ENCODE measurements around the gene GPX4. TPM values are rescaled to one million over a fixed set of nuclear protein-coding genes. Genes with fewer than 3 reads are reported as not detected.

The GPX4 gene
- total and polyA plus RNA-seq, 2 of the 13 experiments (the other 11 are each of a cell fraction or from before 2014, with no cell fraction given): 535 to 613 TPM

- TF ChIP-seq MXI1 (IDR thresholded peaks at IDR 0.05; ENCODE audit: borderline replicate concordance, low read depth, low read length) (peak; percentile 91; the same call in 1 of the 3 replicates), JDP2 (CRISPR knock-in tag; IDR thresholded peaks at IDR 0.05; ENCODE audit: borderline replicate concordance) (no peak), FOXO1 (CRISPR knock-in tag; IDR thresholded peaks at IDR 0.05) (peak; percentile 29; the same call in 1 of the 2 replicates), ARNT (IDR thresholded peaks at IDR 0.05) (no peak), CEBPB (IDR thresholded peaks at IDR 0.05; ENCODE audit: borderline replicate concordance, low read depth, low read length) (no peak), POGK (CRISPR knock-in tag; conservative IDR thresholded peaks at IDR 0.05) (0 out of 2 replicates have a peak, but pooled peaks have one; percentile 59), ZNF441 (CRISPR knock-in tag; IDR thresholded peaks at IDR 0.05; ENCODE audit: borderline replicate concordance) (peak; percentile 73; the same call in 1 of the 2 replicates), ZSCAN12 (CRISPR knock-in tag; IDR thresholded peaks at IDR 0.05) (no peak), ZNF501 (CRISPR knock-in tag; IDR thresholded peaks at IDR 0.05) (peak; percentile 71), PTBP1 (IDR thresholded peaks at IDR 0.05; ENCODE audit: low read depth, low read length, poor library complexity, severe bottlenecking) (no peak), ZKSCAN8 (CRISPR knock-in tag; IDR thresholded peaks at IDR 0.05; ENCODE audit: borderline replicate concordance) (no peak), ZNF180 (CRISPR knock-in tag; IDR thresholded peaks at IDR 0.05; ENCODE audit: borderline replicate concordance, low read depth) (no peak), ETV5 (CRISPR knock-in tag; IDR thresholded peaks at IDR 0.05; ENCODE audit: borderline replicate concordance) (no peak; the same call in 1 of the 2 replicates), ZNF790 (CRISPR knock-in tag; IDR thresholded peaks at IDR 0.05; ENCODE audit: borderline replicate concordance) (peak; percentile 55; the same call in 1 of the 2 replicates), DPF2 (CRISPR knock-in tag; IDR thresholded peaks at IDR 0.05; ENCODE audit: borderline replicate concordance, low read depth) (peak; percentile 80), RBM22 (optimal IDR thresholded peaks at IDR 0.05; ENCODE audit: low read length) (peak; percentile 40), NFYC (CRISPR knock-in tag; IDR thresholded peaks at IDR 0.05) (no peak), ZSCAN21 (CRISPR knock-in tag; IDR thresholded peaks at IDR 0.05; ENCODE audit: borderline replicate concordance) (peak; percentile 36; the same call in 1 of the 2 replicates), JUND (CRISPR knock-in tag; IDR thresholded peaks at IDR 0.05) (no peak), KDM3A (CRISPR knock-in tag; IDR thresholded peaks at IDR 0.05; ENCODE audit: low read depth) (no peak), ZNF737 (CRISPR knock-in tag; IDR thresholded peaks at IDR 0.05; ENCODE audit: borderline replicate concordance) (no peak), ZMYM3 (CRISPR knock-in tag; IDR thresholded peaks at IDR 0.05) (peak; percentile 99)
- TF ChIP-seq, protein P1, sequence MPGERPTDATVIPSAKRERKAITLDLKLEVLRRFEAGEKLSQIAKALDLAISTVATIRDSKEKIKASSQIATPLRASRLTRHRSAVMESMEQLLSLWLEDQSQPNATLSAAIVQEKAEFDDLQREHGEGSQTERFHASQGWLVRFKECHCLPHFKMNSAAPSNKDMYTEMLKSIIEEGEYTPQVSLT (CRISPR knock-in tag; IDR thresholded peaks at IDR 0.05; ENCODE audit: borderline replicate concordance, low read depth): no peak
- TF ChIP-seq, protein P2, sequence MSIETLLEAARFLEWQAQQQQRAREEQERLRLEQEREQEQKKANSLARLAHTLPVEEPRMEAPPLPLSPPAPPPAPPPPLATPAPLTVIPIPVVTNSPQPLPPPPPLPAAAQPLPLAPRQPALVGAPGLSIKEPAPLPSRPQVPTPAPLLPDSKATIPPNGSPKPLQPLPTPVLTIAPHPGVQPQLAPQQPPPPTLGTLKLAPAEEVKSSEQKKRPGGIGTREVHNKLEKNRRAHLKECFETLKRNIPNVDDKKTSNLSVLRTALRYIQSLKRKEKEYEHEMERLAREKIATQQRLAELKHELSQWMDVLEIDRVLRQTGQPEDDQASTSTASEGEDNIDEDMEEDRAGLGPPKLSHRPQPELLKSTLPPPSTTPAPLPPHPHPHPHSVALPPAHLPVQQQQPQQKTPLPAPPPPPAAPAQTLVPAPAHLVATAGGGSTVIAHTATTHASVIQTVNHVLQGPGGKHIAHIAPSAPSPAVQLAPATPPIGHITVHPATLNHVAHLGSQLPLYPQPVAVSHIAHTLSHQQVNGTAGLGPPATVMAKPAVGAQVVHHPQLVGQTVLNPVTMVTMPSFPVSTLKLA (IDR thresholded peaks at IDR 0.05): peak; percentile 90
- TF ChIP-seq, protein P3, sequence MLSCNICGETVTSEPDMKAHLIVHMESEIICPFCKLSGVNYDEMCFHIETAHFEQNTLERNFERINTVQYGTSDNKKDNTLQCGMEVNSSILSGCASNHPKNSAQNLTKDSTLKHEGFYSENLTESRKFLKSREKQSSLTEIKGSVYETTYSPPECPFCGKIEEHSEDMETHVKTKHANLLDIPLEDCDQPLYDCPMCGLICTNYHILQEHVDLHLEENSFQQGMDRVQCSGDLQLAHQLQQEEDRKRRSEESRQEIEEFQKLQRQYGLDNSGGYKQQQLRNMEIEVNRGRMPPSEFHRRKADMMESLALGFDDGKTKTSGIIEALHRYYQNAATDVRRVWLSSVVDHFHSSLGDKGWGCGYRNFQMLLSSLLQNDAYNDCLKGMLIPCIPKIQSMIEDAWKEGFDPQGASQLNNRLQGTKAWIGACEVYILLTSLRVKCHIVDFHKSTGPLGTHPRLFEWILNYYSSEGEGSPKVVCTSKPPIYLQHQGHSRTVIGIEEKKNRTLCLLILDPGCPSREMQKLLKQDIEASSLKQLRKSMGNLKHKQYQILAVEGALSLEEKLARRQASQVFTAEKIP (CRISPR knock-in tag; IDR thresholded peaks at IDR 0.05; ENCODE audit: borderline replicate concordance): no peak
Observed at GRCh38 chr19:1098177-1099051, 5.4 kb upstream of the GPX4 start (continued).
